ENCODE results near the gene TP53BP2.

DNA sequence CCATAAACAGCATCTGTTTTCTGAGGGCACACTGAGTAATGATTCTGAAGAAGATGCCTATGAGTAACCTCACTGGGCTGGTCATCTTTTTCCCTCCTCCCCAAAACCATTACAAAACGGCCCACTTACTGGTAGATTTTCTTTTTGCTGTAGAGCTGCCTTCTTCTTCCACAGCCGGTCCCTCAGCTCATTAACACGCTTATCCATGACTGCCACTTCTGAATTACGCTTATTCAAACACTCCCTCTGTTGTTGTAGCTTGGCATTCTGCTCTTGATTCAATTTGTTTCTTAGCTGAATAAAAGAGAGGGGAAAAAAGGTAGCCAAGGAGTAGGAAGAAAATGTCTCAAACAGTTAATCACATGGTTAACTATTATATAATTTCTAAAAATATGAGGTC is 43.1 kb downstream of the TP53BP2 start:
- TF ChIP-seq, protein P1, sequence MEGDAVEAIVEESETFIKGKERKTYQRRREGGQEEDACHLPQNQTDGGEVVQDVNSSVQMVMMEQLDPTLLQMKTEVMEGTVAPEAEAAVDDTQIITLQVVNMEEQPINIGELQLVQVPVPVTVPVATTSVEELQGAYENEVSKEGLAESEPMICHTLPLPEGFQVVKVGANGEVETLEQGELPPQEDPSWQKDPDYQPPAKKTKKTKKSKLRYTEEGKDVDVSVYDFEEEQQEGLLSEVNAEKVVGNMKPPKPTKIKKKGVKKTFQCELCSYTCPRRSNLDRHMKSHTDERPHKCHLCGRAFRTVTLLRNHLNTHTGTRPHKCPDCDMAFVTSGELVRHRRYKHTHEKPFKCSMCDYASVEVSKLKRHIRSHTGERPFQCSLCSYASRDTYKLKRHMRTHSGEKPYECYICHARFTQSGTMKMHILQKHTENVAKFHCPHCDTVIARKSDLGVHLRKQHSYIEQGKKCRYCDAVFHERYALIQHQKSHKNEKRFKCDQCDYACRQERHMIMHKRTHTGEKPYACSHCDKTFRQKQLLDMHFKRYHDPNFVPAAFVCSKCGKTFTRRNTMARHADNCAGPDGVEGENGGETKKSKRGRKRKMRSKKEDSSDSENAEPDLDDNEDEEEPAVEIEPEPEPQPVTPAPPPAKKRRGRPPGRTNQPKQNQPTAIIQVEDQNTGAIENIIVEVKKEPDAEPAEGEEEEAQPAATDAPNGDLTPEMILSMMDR (conservative IDR thresholded peaks at IDR 0.05; ENCODE audit: low read length): no peak
- TF ChIP-seq EZH2phosphoT487 (IDR thresholded peaks at IDR 0.05; ENCODE audit: borderline replicate concordance): no peak
